Measurements from ENCODE around the gene TTC38.

Gene TTC38

GRCh38 chr22:46335201-46336118 is 67.7 kb downstream of the TTC38 start, which contains the start of gene TRMU:
TRMU (plus strand) TSS chr22:46335714; CDS start chr22:46335765, 51 bp downstream.
- peak; percentile 94 for DNase-seq

GRCh38 chr22:46336119-46337078 is 68.6 kb downstream of the TTC38 start:
- DNase-seq, result no peak

DNA sequence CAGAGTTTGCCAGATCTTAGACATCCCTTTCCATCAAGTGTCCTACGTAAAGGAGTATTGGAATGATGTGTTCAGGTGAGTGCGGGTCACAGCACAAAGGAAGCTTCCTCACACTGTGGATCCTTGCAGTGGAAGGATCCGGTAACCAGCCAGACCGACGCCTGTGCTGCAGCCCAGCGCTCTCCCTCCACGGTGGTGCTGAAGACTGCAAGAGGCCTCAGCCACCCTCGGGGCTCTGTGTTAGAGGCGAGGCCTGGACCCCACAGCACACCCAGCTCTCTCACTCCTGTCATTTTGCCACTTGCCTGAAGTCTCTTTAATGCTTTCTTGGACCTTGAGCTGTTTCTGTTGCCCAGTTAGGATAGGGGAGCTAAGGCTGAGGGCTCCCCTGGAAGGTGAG is 70.1 kb downstream of the TTC38 start:
- no peak for DNase-seq

DNA sequence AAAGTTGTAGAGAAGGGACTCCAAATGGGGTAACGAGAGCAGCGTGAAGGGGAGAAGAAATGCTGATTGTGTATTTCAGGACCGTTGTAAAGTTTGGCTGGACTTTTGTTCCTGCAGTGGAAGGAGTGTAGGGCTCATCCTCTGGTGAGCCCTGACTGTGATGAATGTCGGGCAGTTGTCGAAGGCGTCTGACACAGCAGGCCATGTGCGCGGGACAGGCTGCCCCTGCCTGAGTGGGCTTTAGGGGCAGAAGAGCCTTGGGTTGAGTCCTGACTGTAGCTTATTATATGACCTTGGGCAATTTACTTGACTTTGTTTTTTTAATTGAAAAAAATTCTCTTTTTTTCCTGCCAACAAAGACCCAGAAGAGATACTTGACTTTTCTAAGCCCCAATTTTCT is 70.8 kb downstream of the TTC38 start:
- DNase-seq, result no peak

DNA sequence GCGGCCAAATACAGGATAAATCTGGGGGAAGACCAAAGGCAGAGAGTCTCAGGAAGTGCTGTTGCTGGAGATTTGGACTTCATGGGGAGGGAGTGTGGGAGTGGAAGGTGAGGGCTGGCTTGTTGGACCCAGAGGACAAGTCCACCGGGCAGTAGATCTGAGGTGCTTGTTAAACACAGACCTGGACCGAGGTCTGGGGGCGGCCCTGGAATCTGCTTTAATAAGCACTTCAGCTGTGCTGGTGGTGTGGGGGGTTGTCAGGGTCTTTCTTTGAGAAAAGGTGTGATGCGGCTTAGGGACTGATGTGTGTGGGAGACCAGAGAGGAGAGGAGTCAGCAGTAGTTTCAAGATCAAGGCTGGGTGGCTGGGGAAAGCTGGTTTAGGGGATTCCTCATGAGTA is 72.1 kb downstream of the TTC38 start:
- DNase-seq, result no peak

DNA sequence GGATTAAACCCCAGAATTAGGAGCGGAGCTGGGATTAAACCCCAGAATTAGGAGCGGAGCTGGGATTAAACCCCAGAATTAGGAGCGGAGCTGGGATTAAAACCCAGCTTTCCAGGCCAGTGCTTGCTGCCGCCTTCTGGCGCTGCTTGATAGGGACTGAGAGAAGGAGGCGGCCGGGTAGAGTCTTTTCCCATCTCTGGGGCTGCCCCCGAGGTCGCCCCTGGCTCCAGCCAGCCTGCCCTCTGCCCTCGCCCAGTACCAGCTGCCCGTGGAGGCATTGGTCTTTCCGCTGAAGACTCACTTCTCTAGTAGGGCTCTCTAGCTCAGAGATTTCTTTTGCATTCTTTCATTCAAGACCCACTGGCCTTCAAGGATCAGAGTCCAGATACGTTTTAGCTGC is 72.9 kb downstream of the TTC38 start:
- DNase-seq, result no peak

All from retina (tissue), 1 donor.